Retina (tissue), 1 donor: ENCODE measurements around the gene DYNC1H1.

Experiments
- DNase-seq: peaks from one replicate; pipeline ENCODE4 v3.0.0-alpha.2; 2016

The DYNC1H1 gene

GRCh38 chr14:101964297-101965180 lies at the start of gene DYNC1H1:
Gene DYNC1H1, plus strand, starts transcription at chr14:101964573. Its CDS starts 119 bp downstream, at chr14:101964692.
- DNase-seq = peak; percentile 94

- no peak for DNase-seq
Observed at GRCh38 chr14:101915871-101916815, 48.2 kb upstream of the DYNC1H1 start.

- DNase-seq = peak; percentile 33
Observed at GRCh38 chr14:101916816-101917412, 47.5 kb upstream of the DYNC1H1 start.

- peak; percentile 59 for DNase-seq
Observed at GRCh38 chr14:101917413-101918017, 46.9 kb upstream of the DYNC1H1 start.

- DNase-seq = no peak
Observed at GRCh38 chr14:101918065-101918989, 46.0 kb upstream of the DYNC1H1 start.

- DNase-seq = no peak
Observed at GRCh38 chr14:101920271-101920670, 44.1 kb upstream of the DYNC1H1 start.

- DNase-seq = no peak
Observed at GRCh38 chr14:101922866-101923265, 41.5 kb upstream of the DYNC1H1 start.

- no peak for DNase-seq
Observed at GRCh38 chr14:101925152-101925551, 39.2 kb upstream of the DYNC1H1 start.

GRCh38 chr14:101926085-101926484 lies 38.3 kb upstream of the DYNC1H1 start:
- no peak for DNase-seq

- DNase-seq = no peak
Observed at GRCh38 chr14:101926620-101927019, 37.8 kb upstream of the DYNC1H1 start.

GRCh38 chr14:101927859-101928258 lies 36.5 kb upstream of the DYNC1H1 start:
- no peak for DNase-seq

GRCh38 chr14:101928415-101928841 lies 35.9 kb upstream of the DYNC1H1 start:
- DNase-seq = no peak

- DNase-seq = no peak
Observed at GRCh38 chr14:101929096-101929495, 35.3 kb upstream of the DYNC1H1 start.

GRCh38 chr14:101929946-101930345 lies 34.4 kb upstream of the DYNC1H1 start:
- no peak for DNase-seq

GRCh38 chr14:101932673-101933072 lies 31.7 kb upstream of the DYNC1H1 start:
- no peak for DNase-seq

- no peak for DNase-seq
Observed at GRCh38 chr14:101933209-101933608, 31.2 kb upstream of the DYNC1H1 start.

- DNase-seq = no peak
Observed at GRCh38 chr14:101934601-101935150, 29.7 kb upstream of the DYNC1H1 start.

GRCh38 chr14:101937926-101938767 lies 26.2 kb upstream of the DYNC1H1 start:
- no peak for DNase-seq

- no peak for DNase-seq
Observed at GRCh38 chr14:101939646-101940170, 24.7 kb upstream of the DYNC1H1 start.

GRCh38 chr14:101944451-101944850 lies 19.9 kb upstream of the DYNC1H1 start:
- DNase-seq = no peak
